ENCODE data around the gene TSN.

- TF ChIP-seq POLR2A (IDR thresholded peaks at IDR 0.05) (no peak), CTCF (IDR thresholded peaks at IDR 0.05 in 4 of 5, conservative IDR thresholded peaks at IDR 0.05 in 1 of 5) (no peak)
Observed at GRCh38 chr2:121783180-121783579, 27.7 kb downstream of the TSN start.

Data from gastrocnemius medialis (tissue), 4 donors.